Tibial nerve (tissue), 4 donors: ENCODE results near the gene TMEM238L.

Experiments used
- EP300 ChIP-seq, 2 donors: sonication (generic); formaldehyde crosslinking; IDR thresholded peaks; one replicate each; pipeline ENCODE4 v1.6.1; 2017; ENCODE audit warnings: antibody characterized with exemption in 2 of 2, mild to moderate bottlenecking in 1 of 2
- POLR2A ChIP-seq, 2 donors: fragments of 450-650 bp; IDR thresholded peaks; one replicate each; pipeline ENCODE4 v1.6.1; 2017; ENCODE audit warnings: antibody characterized with exemption in 2 of 2, mild to moderate bottlenecking in 2 of 2, moderate library complexity in 2 of 2
- TF ChIP-seq, protein P1 (sequence below), 5 experiments: fragments of 200-600 bp in 3 of 5; fragments of 450-650 bp in 2 of 5; sonication (generic) in 3 of 5; IDR thresholded peaks; one replicate each; pipeline ENCODE4 v1.5.1; 2016 to 2019; ENCODE audit warnings: antibody characterized with exemption in 5 of 5, mild to moderate bottlenecking in 3 of 5, moderate library complexity in 2 of 5

DNA sequence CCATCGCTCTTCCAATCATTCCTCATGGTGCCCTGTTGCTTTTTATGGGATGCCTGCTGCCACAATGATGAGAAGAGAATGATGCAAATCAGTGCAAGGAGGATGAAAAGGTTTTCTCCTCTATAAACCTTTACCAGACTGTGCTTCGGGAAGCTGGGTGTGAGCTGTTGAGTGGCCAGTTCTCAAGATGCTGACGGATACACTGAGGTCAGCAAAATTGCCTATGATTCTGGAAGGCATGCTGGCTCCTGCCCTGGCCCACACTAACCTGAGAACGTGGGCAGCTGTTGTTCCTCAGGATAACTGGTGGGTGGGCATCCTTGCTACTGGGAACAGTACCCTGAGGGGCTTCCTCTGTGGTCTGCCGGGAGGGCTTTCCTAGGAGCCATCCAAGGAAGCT lies 34.8 kb upstream of the TMEM238L start:
- TF ChIP-seq, protein P1, sequence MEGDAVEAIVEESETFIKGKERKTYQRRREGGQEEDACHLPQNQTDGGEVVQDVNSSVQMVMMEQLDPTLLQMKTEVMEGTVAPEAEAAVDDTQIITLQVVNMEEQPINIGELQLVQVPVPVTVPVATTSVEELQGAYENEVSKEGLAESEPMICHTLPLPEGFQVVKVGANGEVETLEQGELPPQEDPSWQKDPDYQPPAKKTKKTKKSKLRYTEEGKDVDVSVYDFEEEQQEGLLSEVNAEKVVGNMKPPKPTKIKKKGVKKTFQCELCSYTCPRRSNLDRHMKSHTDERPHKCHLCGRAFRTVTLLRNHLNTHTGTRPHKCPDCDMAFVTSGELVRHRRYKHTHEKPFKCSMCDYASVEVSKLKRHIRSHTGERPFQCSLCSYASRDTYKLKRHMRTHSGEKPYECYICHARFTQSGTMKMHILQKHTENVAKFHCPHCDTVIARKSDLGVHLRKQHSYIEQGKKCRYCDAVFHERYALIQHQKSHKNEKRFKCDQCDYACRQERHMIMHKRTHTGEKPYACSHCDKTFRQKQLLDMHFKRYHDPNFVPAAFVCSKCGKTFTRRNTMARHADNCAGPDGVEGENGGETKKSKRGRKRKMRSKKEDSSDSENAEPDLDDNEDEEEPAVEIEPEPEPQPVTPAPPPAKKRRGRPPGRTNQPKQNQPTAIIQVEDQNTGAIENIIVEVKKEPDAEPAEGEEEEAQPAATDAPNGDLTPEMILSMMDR (IDR thresholded peaks at IDR 0.05), result no peak
- no peak for TF ChIP-seq POLR2A (IDR thresholded peaks at IDR 0.05)
- TF ChIP-seq EP300 (IDR thresholded peaks at IDR 0.05), result no peak
